Activated naive CD4-positive, alpha-beta T cell (primary cell): ENCODE measurements around the gene KIN.
"Not testable (repeated sequence)": the region's sequence is repeated elsewhere in the genome, so short reads cannot be mapped to it uniquely, and the experiment has no call there.

Experiments
- DNase-seq, 4 experiments: peaks; one replicate each; lab custom pipeline; 2025; lab: John Stamatoyannopoulos, UW

Gene KIN

DNA sequence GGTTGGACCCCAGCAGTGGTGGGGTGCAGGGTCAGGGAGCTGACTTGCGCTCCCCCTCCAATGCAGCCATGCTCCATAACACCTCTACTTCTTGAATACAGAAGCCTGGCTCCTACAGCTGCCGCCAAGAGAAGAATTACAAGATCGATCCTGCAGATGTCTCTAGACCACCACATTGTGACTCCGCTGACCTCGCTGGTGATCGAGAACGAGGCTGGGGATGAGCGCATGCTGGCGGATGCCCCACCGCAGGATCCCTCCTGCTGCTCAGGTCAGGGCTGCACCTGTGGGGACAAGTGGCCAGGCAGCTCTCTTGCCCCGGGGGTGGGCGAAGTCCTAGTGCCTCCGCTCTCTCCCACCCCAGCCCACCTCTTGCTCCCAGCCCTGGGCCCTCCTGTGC, 53.0 kb downstream of the KIN start:
- no peak for DNase-seq

DNA sequence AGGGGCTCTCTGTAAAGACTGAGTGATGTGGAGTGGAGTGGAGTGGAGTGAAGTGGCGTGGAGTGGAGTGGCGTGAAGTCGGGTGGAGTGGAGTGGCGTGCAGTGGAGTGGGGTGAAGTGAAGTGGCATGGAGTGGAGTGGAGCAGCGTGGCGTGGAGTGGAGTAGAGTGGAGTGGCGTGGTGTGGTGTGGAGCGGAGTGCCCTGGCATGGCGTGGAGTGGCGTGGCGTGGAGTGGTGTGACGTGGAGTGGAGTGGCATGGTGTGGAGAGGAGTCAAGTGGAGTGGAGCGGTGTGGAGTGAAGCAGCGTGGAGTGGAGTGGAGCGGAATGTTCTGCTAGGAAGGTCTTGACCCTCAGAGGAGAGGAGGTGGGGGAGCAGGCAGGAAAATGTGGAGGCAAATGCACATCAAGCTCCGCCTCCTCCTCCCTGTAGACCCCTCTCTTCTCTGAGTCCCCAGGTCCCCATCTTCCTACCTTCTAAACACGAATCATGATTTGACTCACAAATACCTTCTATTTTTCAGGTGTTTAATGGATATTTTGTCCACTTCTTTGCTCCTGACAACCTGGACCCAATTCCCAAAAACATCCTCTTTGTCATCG, 64.8 kb downstream of the KIN start:
- no peak for DNase-seq

DNA sequence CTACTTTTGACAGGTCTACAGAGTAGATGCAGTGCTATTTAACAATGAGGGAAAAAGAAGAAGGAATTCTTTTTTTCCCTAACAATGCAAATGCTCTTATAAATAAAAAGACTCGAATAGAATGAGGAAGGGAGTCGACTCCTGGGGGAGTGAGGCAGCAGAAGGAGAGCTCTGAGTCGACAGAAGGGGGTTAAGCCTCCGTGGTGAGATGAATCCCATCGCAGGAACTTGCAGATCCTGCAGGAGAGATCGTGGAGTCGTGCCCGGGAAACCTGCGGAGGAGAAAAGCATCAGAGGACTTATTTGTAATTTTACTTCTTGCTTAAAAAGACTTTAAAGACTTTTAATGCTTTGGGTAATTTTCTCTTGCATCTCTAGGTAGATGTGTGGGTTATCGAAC, 67.3 kb downstream of the KIN start:
- no peak for DNase-seq

DNA sequence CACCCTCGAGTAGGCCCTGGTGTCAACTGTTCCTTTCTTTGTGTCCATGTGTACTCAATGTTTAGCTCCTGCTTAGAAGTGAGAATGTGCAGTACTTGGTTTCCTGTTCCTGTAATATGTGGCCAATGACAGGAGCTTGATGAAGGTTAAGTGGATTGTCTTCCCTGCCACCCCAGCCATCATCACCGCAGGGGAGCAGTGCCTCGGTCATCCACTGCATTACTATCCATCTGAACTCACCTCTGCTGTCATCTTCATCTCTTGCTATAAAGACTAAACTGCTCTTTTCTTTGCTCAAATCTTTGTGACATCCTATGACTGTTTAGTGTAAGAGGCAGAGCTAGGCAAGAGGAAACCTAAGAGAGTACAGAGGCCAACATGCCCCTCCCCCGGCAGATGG, 69.1 kb downstream of the KIN start:
- DNase-seq = no peak

DNA sequence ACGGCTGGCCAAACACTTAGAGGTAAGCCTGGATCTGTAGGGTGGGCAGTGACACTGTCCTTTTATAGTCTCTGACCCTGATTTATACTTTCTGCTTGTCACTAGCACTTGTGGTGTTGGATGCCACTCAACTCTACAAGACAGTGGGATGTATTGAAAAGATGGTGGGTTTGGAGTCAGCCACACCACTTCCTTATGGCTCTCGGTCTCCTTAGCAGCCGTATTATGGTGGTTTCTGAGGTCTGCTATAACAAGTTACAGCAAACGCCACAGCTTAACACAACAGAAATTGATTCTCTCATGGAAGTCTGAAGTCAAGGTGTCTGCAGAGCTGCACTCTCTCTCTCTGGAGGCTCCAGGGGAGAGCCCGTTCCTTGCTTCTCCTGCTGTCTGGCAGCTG, 70.0 kb downstream of the KIN start:
- DNase-seq = no peak

DNA sequence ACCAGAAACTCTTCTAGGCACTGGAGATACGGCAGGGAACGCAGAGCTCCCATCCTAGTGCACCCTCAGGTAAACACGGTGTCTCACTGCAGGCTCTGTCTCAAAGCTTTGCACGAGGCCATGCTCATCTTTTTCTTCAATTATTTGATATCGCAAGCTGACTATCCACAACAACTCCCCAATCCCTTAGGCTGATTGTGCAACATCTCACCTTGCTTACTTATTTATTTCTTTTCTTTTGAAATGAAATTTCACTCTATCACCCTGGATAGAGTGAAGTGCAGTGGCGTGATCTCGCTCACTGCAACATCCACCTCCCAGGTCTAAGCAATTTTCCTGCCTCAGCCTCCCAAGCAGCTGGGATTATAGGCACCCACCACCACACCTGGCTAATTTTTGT, 72.3 kb downstream of the KIN start:
- no peak for DNase-seq

DNA sequence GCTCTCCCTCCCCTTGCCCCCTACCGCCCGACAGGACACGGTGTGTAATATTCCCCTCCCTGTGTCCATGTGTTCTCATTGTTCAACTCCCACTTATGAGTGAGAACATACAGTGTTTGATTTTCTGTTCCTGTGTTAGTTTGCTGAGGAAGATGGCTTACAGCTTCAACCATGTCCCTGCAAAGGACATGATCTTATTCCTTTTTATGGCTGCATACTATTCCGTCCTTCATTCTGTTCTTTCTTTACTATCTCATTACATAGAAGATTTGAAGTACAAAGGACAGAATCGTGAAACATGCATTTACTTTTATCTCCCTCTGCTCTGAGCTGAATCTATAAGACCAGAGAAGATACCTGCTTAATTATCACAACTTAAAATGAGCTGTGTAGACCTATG, 76.7 kb downstream of the KIN start:
- DNase-seq = not testable (repeated sequence)

DNA sequence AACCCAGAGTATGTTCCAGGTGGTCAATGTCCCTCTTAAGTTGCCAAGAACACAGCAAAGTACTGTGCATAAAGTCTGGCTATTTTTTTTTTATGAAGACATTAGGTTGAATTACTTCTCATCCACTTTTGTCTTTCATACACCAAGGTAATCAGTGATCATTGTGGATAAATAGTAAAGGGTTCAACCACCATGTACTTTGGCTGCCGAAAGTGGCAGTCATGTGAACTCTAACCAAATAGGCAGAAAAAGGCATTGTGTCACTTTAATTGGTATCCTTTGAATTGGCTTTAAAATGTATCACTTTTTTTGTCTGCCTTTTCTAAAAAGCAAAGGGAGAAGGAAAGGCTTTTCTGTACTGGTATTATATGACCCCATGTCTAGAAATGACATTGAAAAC, 77.3 kb downstream of the KIN start:
- DNase-seq = no peak

DNA sequence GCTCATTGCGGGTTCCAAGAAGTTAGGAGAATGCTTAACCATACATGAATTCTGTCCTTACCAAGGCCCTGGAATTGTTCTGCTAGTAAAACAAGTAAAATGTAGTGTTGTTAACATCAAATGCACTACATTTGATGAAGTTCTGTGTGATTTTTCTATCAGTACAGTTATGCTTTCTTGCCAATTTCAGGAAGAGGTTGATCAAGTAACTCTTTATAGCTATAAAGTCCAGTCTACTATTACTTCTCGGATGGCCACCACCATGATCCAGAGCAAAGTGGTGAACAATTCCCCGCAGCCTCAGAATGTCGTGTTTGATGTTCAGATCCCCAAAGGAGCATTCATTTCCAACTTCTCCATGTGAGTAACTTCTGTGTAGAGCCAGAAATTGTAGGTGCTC, 79.0 kb downstream of the KIN start:
- no peak for DNase-seq

DNA sequence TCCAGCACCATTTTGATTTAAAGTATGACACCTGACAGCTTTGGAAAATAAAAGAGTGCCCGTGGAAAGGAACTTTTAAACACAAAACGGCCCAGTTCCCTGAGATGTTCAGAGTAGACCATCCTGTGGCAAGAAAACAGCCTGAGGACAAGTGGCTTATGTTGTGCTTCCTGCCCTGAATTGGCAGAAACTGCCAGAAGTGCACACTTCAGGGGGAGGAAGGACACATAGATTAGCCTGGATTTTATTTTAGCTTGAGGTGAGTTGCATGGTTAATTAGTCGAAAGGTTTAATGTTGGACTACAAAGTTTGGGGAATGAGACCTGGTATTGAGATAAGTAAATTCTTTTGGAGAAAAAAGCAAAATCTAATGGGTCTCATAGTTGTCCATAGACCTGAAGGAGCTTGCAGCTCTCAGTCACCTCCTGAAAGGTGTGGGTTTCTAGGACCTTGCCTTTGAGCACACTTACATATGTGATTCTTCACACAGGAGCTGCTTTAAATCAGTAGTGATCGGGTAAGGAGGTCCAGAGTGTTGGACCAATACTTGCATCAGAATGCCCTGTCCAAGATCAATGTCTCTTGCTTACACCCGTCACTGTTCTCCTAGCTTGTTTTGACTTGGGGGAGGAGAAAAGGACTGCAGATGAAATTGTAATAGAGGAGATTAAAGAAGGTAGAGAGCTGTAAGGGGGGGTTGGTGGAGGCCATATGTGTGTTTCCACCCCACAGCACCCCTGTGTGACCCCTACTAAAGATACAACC, 79.8 kb downstream of the KIN start:
- no peak for DNase-seq

DNA sequence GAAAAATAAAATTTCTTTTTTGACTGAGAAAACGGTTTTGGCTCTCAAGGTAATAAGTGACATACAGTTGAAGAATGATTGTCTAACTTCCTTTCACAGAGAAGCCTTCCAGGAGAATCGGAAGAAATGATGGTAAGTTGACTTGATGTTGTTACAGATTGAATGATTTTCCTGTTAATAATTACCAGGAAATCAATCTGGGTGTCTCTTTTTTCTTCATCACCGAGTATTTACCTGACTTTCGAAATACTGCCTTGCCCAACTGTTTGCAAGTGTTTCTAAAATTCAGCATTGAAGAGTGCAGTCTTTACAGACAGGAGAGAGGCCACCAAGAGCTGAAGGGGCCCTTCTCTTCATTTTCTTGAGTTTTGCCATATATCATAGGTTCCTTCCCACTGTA, 80.7 kb downstream of the KIN start:
- DNase-seq = no peak

DNA sequence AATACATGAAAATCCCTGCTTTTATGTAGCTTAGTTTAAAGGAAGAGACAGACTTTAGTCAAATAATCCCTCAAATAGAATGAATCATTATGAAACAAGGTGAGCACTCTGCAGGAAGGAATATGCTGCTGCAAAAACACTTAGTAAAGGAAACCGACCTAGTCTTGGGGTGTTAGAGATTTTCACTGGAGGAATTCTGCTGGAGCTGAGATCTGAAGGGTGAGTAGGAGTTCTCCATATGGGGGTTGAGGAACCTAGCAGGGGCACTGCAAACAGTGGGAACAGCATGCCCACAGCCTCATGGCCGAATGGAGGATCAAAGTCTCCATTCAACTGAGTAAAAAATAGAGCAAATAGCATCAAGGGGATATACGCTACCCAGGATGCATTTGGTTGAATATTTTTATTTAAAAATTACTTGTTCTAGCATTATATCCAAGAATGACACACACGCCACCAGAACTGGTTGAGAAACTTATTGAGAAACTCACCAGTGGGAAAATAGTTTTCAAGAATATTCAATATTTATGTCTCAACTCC, 81.2 kb downstream of the KIN start:
- no peak for DNase-seq

DNA sequence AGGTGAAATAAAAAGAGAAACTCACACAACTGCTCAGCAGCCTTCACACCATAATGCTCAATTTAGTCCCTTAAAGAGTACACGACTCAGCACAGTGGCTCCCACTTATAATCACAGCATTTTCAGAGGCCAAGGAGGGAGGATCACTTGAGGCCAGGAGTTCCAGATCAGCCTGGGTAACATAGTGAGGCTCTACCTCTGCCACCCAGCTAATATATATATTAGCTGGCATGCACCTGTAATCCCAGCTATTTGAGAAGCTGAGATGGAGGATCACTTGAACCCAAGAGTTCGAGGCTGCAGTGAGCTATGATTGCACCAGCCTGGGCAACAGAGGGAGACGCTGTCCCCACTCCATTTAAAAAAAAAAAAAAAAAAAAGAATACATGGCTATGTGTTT, 82.5 kb downstream of the KIN start:
- DNase-seq = no peak

DNA sequence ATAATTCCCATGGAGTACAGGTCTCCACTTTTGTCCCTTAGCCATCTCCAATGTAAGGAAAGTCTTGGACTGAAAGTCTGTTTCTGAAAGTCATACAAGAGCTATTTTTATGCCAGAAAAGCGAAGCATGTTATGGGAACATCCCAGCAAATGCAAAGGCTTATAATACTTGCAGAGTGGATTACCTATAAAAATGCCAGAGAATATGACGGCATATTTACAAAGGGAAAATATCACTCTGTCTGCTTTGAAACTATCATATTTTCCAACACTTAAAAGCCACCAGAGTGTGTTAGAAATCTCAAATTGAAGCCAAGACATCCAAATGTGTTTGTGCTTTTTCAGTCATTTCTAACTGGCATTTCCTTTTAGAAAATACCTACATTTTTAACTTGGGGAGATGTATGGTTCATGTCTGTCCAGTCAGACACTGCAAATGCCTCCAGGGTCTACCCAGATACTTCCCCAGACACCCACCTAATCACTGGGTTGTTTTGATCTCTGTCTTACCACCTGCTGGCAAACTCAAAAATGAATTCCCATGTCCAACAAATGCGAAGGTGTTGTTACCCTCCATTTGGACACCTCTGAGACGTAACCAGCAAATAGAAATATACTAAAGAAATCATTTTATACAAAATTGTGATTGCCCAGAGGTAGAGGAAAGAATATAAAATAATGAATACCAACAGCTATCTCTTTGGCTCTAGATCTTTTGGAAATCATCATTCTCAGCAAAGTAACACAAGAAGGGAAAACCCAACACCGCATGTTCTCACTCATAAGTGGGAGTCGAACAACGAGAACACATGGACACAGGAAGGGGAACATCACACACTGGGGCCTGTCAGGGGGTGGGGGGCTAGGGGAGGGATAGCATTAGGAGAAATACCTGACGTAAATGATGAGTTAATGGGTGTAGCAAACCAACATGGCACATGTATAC, 83.4 kb downstream of the KIN start:
- DNase-seq = no peak

DNA sequence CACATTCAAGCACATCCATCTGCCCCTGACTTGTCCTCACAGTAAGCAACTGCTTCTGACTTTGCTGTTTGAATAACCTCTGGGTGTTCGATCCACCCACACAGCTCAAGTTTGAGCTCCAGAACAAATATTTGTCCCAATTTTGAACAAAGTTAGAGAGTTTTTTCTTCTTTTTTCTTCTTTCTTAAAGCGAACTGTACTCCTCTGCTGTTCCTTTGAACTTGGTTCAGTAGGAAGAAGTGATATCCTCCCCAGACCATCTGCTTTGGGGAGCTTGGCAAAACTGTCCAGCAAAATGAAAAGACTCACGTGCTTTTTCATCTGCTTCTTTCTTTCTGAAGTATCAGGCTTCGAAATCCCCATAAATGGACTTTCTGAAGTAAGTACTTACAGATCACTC, 84.7 kb downstream of the KIN start, which contains the start of gene ITIH2:
Gene ITIH2 (plus strand): TSS at position 177 of the 400 bp plus-strand sequence. CDS start 119 bp downstream, at position 296.
- DNase-seq = no peak

DNA sequence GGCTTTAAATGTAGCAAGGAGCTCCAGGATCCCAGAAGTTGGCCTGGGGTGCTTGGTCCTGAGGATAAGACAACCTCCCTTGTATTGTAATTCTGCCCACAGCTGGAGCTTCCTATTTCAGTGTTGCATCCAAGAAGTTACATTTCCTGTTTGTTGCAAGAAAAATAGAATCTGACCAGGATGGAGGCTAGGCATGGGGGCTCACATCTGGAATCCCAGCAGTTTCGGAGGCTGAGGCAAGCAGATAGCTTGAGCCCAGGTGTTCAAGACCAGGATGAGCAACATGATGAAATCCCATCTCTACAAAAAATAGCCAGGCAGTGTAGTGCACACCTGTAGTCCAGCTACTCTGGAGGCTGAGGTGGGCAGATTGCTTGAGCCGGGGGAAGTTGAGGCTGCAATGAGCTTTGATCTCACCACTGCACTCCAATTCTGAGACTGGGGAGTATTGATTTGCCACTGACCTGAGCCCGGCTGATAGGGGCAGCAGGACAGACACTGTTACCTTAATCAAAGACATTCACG, 85.4 kb downstream of the KIN start:
- no peak for DNase-seq

DNA sequence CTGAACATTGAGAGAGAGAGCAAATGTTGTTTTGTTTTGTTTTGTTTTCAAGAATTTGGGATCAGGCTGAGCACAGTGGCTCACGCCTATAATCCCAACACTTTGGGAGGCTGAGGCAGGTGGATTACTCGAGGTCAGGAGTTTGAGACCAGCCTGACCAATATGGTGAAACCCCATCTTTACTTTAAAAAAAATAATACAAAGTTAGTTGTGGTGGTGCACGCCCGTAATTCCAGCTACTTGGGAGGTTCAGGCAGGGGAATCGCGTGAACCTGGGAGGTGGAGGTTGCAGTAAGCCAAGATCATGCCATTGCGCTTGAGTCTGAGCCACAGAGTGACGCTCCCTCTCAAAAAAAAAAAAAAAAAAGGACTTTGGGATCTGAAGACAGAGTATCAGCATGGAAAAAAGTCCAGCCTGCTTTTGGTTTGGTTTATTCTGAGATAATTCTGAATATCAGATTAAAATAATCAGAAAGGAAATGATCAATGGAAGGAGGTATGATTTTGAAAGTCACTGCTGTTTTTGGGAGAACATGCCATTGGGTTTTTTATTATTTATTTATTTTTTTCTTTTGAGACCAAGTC, 86.5 kb downstream of the KIN start:
- no peak for DNase-seq
